ENCODE measurements around the gene GRIA3. TPM values are rescaled to one million over a fixed set of nuclear protein-coding genes. Genes with fewer than 3 reads are reported as not detected.
"Not testable (repeated sequence)": the region's sequence is repeated elsewhere in the genome, so short reads cannot be mapped to it uniquely, and the experiment has no call there.

GRIA3 gene
- total RNA-seq, 1 experiment from 2014 or later, result 3.8 TPM

DNA sequence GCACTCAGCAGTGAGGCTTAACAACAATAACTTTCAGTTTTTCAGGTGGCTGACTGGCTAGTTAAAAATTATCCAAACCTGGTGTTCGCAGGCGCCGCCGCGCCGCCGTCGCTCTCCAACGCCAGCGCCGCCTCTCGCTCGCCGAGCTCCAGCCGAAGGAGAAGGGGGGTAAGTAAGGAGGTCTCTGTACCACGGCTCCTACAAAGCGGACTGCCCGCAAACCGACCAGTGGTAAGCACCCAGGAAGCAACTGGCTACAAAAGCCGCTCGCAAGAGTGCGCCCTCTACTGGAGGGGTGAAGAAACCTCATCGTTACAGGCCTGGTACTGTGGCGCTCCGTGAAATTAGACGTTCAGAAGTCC lies 330.2 kb downstream of the GRIA3 start:
- H3K36me3 Mint-ChIP-seq; H3K4me1 Mint-ChIP-seq; H3K27ac Mint-ChIP-seq; POLR2A ChIA-PET; ATAC-seq; H3K4me3 Mint-ChIP-seq; H3K27me3 Mint-ChIP-seq (ENCODE audit: low read depth); CTCF ChIA-PET: not testable (repeated sequence)
- TF ChIP-seq, protein P1, sequence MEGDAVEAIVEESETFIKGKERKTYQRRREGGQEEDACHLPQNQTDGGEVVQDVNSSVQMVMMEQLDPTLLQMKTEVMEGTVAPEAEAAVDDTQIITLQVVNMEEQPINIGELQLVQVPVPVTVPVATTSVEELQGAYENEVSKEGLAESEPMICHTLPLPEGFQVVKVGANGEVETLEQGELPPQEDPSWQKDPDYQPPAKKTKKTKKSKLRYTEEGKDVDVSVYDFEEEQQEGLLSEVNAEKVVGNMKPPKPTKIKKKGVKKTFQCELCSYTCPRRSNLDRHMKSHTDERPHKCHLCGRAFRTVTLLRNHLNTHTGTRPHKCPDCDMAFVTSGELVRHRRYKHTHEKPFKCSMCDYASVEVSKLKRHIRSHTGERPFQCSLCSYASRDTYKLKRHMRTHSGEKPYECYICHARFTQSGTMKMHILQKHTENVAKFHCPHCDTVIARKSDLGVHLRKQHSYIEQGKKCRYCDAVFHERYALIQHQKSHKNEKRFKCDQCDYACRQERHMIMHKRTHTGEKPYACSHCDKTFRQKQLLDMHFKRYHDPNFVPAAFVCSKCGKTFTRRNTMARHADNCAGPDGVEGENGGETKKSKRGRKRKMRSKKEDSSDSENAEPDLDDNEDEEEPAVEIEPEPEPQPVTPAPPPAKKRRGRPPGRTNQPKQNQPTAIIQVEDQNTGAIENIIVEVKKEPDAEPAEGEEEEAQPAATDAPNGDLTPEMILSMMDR (IDR thresholded peaks at IDR 0.05), result peak; percentile 47
- peak; percentile 10 for DNase-seq (ENCODE audit: low spot score)
- H3K9me3 Mint-ChIP-seq, result peaks cover 21% of the 10 kb centered on the region

GRCh38 chrX:123518791-123519190 lies 334.7 kb downstream of the GRIA3 start:
- Mint-ChIP-seq H3K4me3 (no peak overlapping the region), H3K9me3 (peaks cover 32% of the 10 kb centered on the region), H3K27me3 (ENCODE audit: low read depth) (peaks cover 2% of the 10 kb centered on the region; the same call in 1 of the 2 replicates), H3K27ac (no peak overlapping the region), H3K36me3 (peaks cover 8% of the 10 kb centered on the region), H3K4me1 (no peaks in the 10 kb centered on the region)
- CTCF ChIA-PET, result no interaction called here
- DNase-seq (ENCODE audit: low spot score) (no peak), ATAC-seq (no peak)
- TF ChIP-seq, protein P2, sequence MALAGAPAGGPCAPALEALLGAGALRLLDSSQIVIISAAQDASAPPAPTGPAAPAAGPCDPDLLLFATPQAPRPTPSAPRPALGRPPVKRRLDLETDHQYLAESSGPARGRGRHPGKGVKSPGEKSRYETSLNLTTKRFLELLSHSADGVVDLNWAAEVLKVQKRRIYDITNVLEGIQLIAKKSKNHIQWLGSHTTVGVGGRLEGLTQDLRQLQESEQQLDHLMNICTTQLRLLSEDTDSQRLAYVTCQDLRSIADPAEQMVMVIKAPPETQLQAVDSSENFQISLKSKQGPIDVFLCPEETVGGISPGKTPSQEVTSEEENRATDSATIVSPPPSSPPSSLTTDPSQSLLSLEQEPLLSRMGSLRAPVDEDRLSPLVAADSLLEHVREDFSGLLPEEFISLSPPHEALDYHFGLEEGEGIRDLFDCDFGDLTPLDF (CRISPR knock-in tag; IDR thresholded peaks at IDR 0.05), result no peak
- TF ChIP-seq NFATC4 (CRISPR knock-in tag; IDR thresholded peaks at IDR 0.05) (no peak), JUN (CRISPR knock-in tag; IDR thresholded peaks at IDR 0.05) (no peak), ZNF121 (CRISPR knock-in tag; IDR thresholded peaks at IDR 0.05) (no peak), CREB1 (CRISPR knock-in tag; IDR thresholded peaks at IDR 0.05) (no peak), TEAD4 (CRISPR knock-in tag; IDR thresholded peaks at IDR 0.05) (no peak), AFF4 (CRISPR knock-in tag; IDR thresholded peaks at IDR 0.05; ENCODE audit: borderline replicate concordance) (no peak)
- TF ChIP-seq, protein P3, sequence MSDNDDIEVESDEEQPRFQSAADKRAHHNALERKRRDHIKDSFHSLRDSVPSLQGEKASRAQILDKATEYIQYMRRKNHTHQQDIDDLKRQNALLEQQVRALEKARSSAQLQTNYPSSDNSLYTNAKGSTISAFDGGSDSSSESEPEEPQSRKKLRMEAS (CRISPR knock-in tag; IDR thresholded peaks at IDR 0.05), result no peak
- TF ChIP-seq, protein P1 (IDR thresholded peaks at IDR 0.05), result no peak
- POLR2A ChIA-PET, result no interaction called here

DNA sequence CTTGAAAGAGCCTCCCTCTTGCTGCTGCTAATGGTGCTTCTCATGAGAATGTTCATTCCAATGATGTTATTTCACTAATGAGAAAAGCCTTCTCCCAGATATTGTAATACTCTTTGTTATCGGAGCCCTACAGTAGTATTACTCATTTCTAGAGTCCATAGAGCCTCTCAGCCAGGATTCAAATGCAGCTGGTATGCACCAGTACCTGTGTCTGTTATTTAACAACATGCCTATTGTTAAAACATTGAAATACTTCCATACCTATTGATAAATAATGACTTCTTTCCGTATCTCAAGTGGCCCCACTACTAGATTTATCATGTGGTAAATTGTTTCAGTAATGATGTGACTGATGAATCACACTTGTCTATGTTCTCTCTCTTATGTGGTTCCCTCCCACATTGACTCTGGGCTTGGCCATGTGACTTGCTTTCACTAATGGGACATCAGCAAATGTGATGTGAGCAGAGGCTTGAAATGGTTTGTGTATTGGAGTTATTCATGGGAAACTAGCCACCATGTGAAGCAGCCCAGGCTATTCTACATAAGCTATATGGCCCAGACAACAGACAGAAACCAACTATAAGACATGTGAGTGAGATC lies 341.1 kb downstream of the GRIA3 start:
- H3K27ac Mint-ChIP-seq, result no peak overlapping the region
- DNase-seq (ENCODE audit: low spot score), result no peak
- TF ChIP-seq HMGA2 (CRISPR knock-in tag; IDR thresholded peaks at IDR 0.05) (no peak), NFE2L1 (CRISPR knock-in tag; IDR thresholded peaks at IDR 0.05) (no peak), ARID4B (CRISPR knock-in tag; IDR thresholded peaks at IDR 0.05; ENCODE audit: borderline replicate concordance) (no peak), ZNF219 (CRISPR knock-in tag; IDR thresholded peaks at IDR 0.05; ENCODE audit: borderline replicate concordance) (no peak), ZNF423 (CRISPR knock-in tag; IDR thresholded peaks at IDR 0.05) (no peak), ZNF232 (CRISPR knock-in tag; IDR thresholded peaks at IDR 0.05) (no peak), NFATC4 (CRISPR knock-in tag; IDR thresholded peaks at IDR 0.05) (no peak), SP1 (CRISPR knock-in tag; conservative IDR thresholded peaks at IDR 0.05) (no peak)

More for the DNA sequence above, 341.1 kb downstream of the GRIA3 start:
- ATAC-seq, result no peak
- ChIA-PET CTCF (no interaction called here), POLR2A (no interaction called here)
- no peaks in the 10 kb centered on the region for H3K36me3 Mint-ChIP-seq
- H3K4me3 Mint-ChIP-seq, result no peak overlapping the region
- no peaks in the 10 kb centered on the region for H3K27me3 Mint-ChIP-seq (ENCODE audit: low read depth)
- peaks cover 12% of the 10 kb centered on the region for H3K9me3 Mint-ChIP-seq
- 0 out of 2 replicates have a peak, but pooled peaks cover 4% of the 10 kb centered on the region for H3K4me1 Mint-ChIP-seq
